ENCODE data around the gene PPIA.

DNA sequence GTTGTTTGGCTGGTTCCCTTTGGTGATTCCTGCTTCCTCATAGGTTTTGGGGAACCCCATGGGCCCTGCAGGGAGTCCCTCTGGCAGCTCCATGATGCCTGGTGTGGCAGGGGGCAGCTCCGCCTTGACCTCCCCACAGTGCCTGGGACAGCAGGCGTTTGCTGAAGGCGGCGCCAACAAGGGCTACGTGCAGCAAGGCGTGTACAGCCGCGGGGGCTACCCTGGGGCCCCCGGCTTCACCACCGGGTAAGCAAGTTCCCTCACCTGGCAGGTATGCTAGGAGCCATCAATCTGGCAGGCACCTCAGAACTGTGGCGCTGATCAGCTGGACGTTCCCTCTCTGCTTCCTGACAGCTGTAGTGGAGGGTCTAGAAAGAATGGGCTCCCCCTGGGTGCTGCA is 39.6 kb upstream of the PPIA start:
- TF ChIP-seq, protein P1, sequence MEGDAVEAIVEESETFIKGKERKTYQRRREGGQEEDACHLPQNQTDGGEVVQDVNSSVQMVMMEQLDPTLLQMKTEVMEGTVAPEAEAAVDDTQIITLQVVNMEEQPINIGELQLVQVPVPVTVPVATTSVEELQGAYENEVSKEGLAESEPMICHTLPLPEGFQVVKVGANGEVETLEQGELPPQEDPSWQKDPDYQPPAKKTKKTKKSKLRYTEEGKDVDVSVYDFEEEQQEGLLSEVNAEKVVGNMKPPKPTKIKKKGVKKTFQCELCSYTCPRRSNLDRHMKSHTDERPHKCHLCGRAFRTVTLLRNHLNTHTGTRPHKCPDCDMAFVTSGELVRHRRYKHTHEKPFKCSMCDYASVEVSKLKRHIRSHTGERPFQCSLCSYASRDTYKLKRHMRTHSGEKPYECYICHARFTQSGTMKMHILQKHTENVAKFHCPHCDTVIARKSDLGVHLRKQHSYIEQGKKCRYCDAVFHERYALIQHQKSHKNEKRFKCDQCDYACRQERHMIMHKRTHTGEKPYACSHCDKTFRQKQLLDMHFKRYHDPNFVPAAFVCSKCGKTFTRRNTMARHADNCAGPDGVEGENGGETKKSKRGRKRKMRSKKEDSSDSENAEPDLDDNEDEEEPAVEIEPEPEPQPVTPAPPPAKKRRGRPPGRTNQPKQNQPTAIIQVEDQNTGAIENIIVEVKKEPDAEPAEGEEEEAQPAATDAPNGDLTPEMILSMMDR (IDR thresholded peaks at IDR 0.05), result no peak
- TF ChIP-seq EP300 (IDR thresholded peaks at IDR 0.05), result no peak

Data from suprapubic skin (tissue), 3 donors.